GM12891 (cell line): Measurements from ENCODE around the gene MTCL1.

ENCODE experiments used
- POLR2A ChIP-seq: IDR thresholded peaks from 2 replicates; pipeline ENCODE4 v1.6.1; 2011; ENCODE audit warnings: low read depth, low read length, control low read depth
- POLR2AphosphoS5 ChIP-seq: IDR thresholded peaks from 2 replicates; pipeline ENCODE4 v1.6.1; 2011; ENCODE audit warnings: low read depth, low read length, control low read depth
- SPI1 ChIP-seq: IDR thresholded peaks from 2 replicates; pipeline ENCODE4 v1.6.1; 2011; ENCODE audit warnings: low read depth, low read length, control low read depth
- TAF1 ChIP-seq: IDR thresholded peaks from 2 replicates; pipeline ENCODE4 v1.6.1; 2011; ENCODE audit warnings: low read depth, low read length, control low read depth

- TF ChIP-seq TAF1, result no peak
- TF ChIP-seq POLR2A, result no peak
- TF ChIP-seq POLR2AphosphoS5, result no peak
- no peak for TF ChIP-seq SPI1
These were observed 58.3 kb downstream of the MTCL1 start for GRCh38 chr18:8763611-8764010.
